IPS-15b (cell line): Measurements from ENCODE around the gene FXR2.
"Not testable (repeated sequence)": the region's sequence is repeated elsewhere in the genome, so short reads cannot be mapped to it uniquely, and the experiment has no call there.

Experiments
- H3K27me3 ChIP-seq: one replicate; pipeline ENCODE4 v1.6.1; 2013; ENCODE audit warnings: low read length; ENCODE audit not compliant: control insufficient read depth, insufficient read depth
- H3K36me3 ChIP-seq: one replicate; pipeline ENCODE4 v1.6.1; 2013; ENCODE audit warnings: low read length; ENCODE audit not compliant: control insufficient read depth, insufficient read depth
- H3K4me1 ChIP-seq: one replicate; pipeline ENCODE4 v1.6.1; 2013; ENCODE audit warnings: mild to moderate bottlenecking, low read length; ENCODE audit not compliant: control insufficient read depth, insufficient read depth
- H3K4me3 ChIP-seq: one replicate; pipeline ENCODE4 v1.5.1; 2013; ENCODE audit warnings: low read depth, low read length
- H3K9ac ChIP-seq: one replicate; pipeline ENCODE4 v1.6.1; 2013; ENCODE audit warnings: low read depth, mild to moderate bottlenecking, low read length
- H3K9me3 ChIP-seq: one replicate; pipeline ENCODE4 v1.6.1; 2013; ENCODE audit warnings: mild to moderate bottlenecking, low read length; ENCODE audit not compliant: control insufficient read depth, insufficient read depth

FXR2 gene

GRCh38 chr17:7644775-7645174, 30.1 kb upstream of the FXR2 start:
- no peak overlapping the region for H3K4me3 ChIP-seq
- no peaks in the 10 kb centered on the region for H3K9me3 ChIP-seq
- H3K9ac ChIP-seq: no peak overlapping the region
- peaks cover under 1% of the 10 kb centered on the region for H3K4me1 ChIP-seq
- peaks cover 5% of the 10 kb centered on the region for H3K27me3 ChIP-seq
- no peaks in the 10 kb centered on the region for H3K36me3 ChIP-seq

DNA sequence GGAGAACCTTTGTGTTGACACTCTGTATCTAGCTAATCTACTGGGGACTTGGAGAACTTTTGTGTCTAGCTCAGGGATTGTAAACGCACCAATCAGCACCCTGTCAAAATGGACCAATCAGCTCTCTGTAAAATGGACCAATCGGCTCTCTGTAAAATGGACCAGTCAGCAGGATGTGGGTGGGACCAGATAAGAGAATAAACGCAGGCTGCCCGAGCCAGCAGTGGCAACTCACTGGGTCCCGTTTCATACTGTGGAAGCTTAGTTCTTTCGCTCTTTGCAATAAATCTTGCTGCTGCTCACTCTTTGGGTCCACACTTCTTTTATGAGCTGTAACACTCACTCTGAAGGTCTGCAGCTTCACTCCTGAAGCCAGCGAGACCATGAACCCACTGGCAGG, 26.9 kb upstream of the FXR2 start:
- not testable (repeated sequence) for H3K36me3 ChIP-seq, H3K4me3 ChIP-seq, H3K9ac ChIP-seq, H3K4me1 ChIP-seq, H3K27me3 ChIP-seq, H3K9me3 ChIP-seq

DNA sequence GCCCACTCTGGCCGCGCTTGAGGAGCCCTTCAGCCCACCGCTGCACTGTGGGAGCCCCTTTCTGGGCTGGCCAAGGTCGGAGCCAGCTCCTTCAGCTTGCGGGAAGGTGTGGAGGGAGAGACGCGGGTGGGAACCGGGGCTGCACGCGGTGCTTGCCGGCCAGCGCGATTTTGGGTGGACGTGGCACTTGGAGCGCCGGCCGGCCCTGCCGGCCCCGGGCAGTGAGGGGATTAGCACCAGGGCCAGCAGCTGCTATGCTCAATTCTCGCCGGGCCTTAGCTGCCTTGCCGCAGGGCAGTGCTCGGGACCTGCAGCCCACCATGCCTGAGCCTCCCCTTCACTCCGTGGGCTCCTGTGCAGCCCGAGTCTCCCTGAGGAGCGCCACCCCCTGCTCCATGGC, 26.1 kb upstream of the FXR2 start:
- Histone ChIP-seq H3K4me1 (peaks cover 4% of the 10 kb centered on the region), H3K36me3 (no peaks in the 10 kb centered on the region), H3K27me3 (no peaks in the 10 kb centered on the region), H3K9ac (no peak overlapping the region), H3K4me3 (no peak overlapping the region), H3K9me3 (no peaks in the 10 kb centered on the region)

DNA sequence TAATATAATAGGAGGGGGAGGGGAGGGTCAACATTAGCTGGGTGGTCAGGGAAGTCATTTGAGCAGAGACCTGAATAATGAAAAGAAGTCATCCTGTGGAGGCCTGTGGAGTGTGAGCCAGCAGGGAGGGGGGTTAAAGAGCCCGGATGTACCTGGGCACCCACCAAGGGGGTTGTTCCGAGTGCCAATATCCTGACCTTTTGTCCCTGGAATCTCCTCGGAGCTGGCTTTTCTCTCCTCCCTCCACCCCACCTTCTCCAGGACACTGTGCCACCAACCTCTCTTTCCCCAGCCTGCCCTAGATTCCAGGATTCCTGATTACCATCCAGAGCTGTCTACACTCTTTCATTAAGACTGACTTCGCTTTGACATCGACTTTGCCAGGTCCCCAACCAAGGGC, 21.5 kb upstream of the FXR2 start:
- H3K27me3 ChIP-seq: no peaks in the 10 kb centered on the region
- H3K4me1 ChIP-seq: peaks cover 9% of the 10 kb centered on the region
- H3K4me3 ChIP-seq: no peak overlapping the region
- H3K9ac ChIP-seq: no peak overlapping the region
- H3K9me3 ChIP-seq: no peaks in the 10 kb centered on the region
- H3K36me3 ChIP-seq: no peaks in the 10 kb centered on the region

DNA sequence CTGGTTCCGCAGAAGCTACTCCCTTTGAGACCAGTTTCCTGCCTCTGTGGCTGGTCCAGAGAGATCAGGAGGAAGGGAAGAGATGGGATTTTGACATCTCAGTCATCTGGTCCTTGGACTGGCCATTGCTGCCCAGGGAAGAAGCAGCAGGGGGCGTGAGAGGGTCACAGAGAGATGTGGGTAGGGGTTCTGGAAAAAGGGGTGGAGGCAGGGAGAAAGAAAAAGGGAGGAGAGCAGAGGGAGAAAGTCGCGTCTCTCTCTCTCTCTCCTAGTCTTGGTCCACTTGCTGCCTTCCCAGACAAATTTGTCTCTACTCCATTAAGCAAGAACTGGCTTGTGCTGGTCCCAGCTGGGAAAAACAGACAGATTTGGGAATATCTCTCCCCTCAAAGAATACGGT, 19.7 kb upstream of the FXR2 start:
- Histone ChIP-seq H3K36me3 (no peaks in the 10 kb centered on the region), H3K27me3 (no peaks in the 10 kb centered on the region), H3K4me3 (no peak overlapping the region), H3K9me3 (no peaks in the 10 kb centered on the region), H3K4me1 (peaks cover 9% of the 10 kb centered on the region), H3K9ac (no peak overlapping the region)

- H3K36me3 ChIP-seq: no peaks in the 10 kb centered on the region
- H3K4me1 ChIP-seq: peaks cover 9% of the 10 kb centered on the region
- no peaks in the 10 kb centered on the region for H3K9me3 ChIP-seq
- H3K4me3 ChIP-seq: no peak overlapping the region
- H3K27me3 ChIP-seq: no peaks in the 10 kb centered on the region
- H3K9ac ChIP-seq: no peak overlapping the region
These were observed 18.4 kb upstream of the FXR2 start for GRCh38 chr17:7633093-7633492.

DNA sequence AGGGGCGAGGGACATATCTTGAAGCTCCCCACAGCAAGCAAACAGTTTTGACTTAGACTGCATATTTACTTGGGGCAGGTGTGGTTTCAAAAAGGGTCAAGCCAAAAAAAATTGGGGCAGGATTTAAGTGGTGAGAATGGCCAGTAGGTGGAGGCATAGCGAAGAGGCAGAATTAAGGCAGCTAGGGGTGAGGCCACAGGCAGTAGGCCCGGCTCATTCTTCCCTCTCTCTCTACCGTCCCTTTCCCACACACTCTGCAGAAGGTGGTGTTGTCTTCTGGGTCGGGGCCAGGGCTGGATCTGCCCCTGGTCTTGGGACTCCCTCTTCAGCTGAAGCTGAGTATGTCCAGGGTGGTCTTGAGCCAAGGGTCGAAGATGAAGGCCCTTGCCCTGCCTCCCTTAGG, 17.8 kb upstream of the FXR2 start:
- Histone ChIP-seq H3K4me1 (peaks cover 9% of the 10 kb centered on the region), H3K36me3 (no peaks in the 10 kb centered on the region), H3K9me3 (no peaks in the 10 kb centered on the region), H3K27me3 (no peaks in the 10 kb centered on the region), H3K9ac (no peak overlapping the region), H3K4me3 (no peak overlapping the region)

- Histone ChIP-seq H3K27me3 (no peaks in the 10 kb centered on the region), H3K36me3 (no peaks in the 10 kb centered on the region), H3K9me3 (no peaks in the 10 kb centered on the region), H3K4me3 (no peak overlapping the region), H3K9ac (no peak overlapping the region), H3K4me1 (peaks cover 10% of the 10 kb centered on the region)
These were observed 17.0 kb upstream of the FXR2 start for GRCh38 chr17:7631398-7632380.

DNA sequence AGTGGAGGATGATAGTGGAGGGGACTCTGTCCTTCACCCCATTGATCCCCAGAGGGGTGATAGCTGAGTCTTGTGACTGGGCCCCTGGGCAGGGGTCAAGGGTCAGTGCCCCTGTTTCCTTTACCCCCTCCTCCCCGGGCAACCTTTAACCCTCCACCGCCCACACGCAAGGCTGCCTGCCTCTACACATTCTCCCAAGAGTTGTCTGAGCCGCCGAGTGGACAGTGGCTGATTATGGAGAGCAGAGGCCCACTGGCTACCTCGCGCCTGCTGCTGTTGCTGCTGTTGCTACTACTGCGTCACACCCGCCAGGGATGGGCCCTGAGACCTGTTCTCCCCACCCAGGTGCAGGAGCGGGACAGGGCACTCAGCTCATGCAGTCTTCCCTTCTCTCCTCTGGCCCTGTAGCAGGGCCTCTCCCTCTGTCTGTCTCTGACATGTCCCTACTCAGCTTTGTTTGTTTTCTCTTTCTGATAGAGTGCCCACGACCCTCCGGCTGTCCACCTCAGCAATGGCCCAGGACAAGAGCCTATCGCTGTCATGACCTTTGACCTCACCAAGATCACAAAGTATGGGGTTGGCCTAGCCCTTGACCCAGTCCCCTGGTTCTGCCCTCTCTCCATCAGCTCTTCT, 15.4 kb upstream of the FXR2 start, which contains the start of gene SHBG:
TSS of gene SHBG (plus strand) at position 197 of the 633 bp plus-strand sequence. CDS start at position 235, 38 bp downstream.
- Histone ChIP-seq H3K36me3 (peaks cover 6% of the 10 kb centered on the region), H3K27me3 (no peaks in the 10 kb centered on the region), H3K9ac (no peak within 1 kb of the TSS), H3K4me1 (peaks cover 7% of the 10 kb centered on the region), H3K4me3 (no peak within 1 kb of the TSS), H3K9me3 (no peaks in the 10 kb centered on the region)

DNA sequence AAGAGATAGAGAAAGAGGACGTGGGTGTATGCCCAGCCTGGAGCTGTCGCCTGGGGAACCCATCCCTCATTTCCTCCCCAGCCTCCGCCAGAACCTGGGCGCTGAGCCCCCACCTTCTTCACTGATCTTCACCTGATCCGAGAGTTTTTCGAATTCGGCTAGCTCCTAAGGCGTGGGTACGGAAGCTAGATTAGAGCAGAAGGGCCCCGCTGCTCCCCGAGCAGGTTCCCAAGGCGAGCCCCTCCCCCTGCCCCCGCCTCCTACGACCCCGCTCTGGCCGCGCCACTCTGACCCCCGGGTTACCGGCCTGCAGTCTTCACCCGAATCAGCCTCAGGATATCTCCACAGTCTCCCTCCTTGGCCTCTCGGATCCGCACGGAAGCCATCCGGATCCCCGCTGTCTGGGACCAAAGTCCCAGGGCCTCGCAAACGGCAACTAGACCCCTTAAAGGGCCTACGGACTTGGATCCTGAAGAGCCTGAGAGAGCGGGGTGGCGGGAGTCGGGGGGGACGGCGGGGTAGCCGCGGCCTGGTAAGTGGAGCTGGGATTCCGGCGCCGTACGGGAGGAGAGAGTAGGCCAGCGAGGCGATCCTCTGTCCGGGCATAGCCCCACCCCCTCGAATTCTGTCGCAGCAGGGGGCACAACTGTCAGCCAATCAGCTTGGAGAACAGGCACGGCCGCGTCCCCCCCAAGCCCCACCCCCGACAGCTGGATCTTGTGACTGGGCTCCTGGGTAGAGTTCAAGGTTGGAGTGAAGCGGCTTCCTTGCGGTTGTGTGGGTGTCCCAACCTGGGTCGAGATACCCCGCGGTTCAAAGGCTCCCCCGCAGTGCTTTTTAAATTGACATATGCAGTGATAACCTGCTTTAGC, 12.8 kb upstream of the FXR2 start, which contains the start of gene SAT2:
TSS of gene SAT2 (minus strand) at position 572 of the 872 bp plus-strand sequence. CDS start at position 386, 186 bp downstream.
- peaks cover 4% of the 10 kb centered on the region for H3K4me1 ChIP-seq
- peak within 1 kb of the TSS; percentile 91 for H3K4me3 ChIP-seq
- H3K9me3 ChIP-seq: no peaks in the 10 kb centered on the region
- H3K36me3 ChIP-seq: peaks cover 6% of the 10 kb centered on the region
- H3K9ac ChIP-seq: peak within 1 kb of the TSS; percentile 88
- no peaks in the 10 kb centered on the region for H3K27me3 ChIP-seq

GRCh38 chr17:7626956-7627249, 12.2 kb upstream of the FXR2 start:
- Histone ChIP-seq H3K36me3 (peaks cover 6% of the 10 kb centered on the region), H3K9ac (peak overlapping the region; percentile 88), H3K27me3 (no peaks in the 10 kb centered on the region), H3K9me3 (no peaks in the 10 kb centered on the region), H3K4me3 (peak overlapping the region; percentile 91), H3K4me1 (peaks cover 4% of the 10 kb centered on the region)
